ENCODE measurements around the gene AEBP2. TPM values are rescaled to one million over a fixed set of nuclear protein-coding genes. Genes with fewer than 3 reads are reported as not detected.

AEBP2 gene
- total and polyA plus RNA-seq, 2 of the 13 experiments (the other 11 are each of a cell fraction or from before 2014, with no cell fraction given), result 9.2 to 17.9 TPM

DNA sequence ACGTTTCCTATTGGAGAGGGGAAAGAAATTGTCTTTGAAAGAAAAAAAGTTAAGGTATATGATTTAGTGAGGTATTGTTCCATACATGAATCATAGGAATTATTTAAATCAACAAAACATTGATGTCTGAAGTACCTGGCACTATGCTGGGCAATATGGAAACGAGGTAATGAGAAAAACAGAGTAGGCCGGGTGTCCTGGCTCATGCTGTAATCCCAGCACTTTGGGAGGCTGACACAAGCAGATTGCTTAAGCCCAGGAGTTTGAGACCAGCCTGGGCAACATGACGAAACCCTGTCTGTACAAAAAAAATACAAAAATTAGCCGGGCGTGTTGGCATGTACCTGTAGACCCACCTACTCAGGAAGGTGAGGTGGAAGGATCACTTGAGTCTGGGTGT lies 45.9 kb downstream of the AEBP2 start:
- ChIA-PET CTCF (ENCODE audit: low intra/inter-chr PET ratio, low total read pairs) (no interaction called here), POLR2A (no interaction called here)
- DNase-seq (ENCODE audit: low spot score) (no peak), ATAC-seq (no peak), FAIRE-seq (no peak)
- 94% methylated on average over 6 of the region's 6 CpGs for WGBS (ENCODE audit: low lambda C conversion rate)
- Histone ChIP-seq H3K36me3 (replicated peaks in 1 of 2; ENCODE audit: control insufficient read depth in 1 of 2, insufficient read depth in 2 of 2, low read length in 2 of 2) (peaks cover 4 to 33% of the 10 kb centered on the region in 2 experiments; a peak in 3 of 5 replicates), H3K4me2 (ENCODE audit: low read depth, low read length) (no peak overlapping the region), H3K4me1 (ENCODE audit: insufficient read depth, low read length) (peaks cover 11% of the 10 kb centered on the region), H2AFZ (ENCODE audit: low read length) (no peak overlapping the region), H3K27me3 (ENCODE audit: control insufficient read depth in 1 of 2, insufficient read depth in 2 of 2, low read length in 2 of 2) (no peaks in the 10 kb centered on the region), H3K79me2 (ENCODE audit: insufficient read depth, low read length) (peaks cover 63% of the 10 kb centered on the region), H3K9me3 (ENCODE audit: low read length) (no peaks in the 10 kb centered on the region), H3K9ac (ENCODE audit: insufficient read depth, low read depth, low read length) (no peak overlapping the region), H3K27ac (ENCODE audit: extremely low read length, insufficient read depth, low read length) (no peak overlapping the region), H4K20me1 (ENCODE audit: insufficient read depth, low read length) (peaks cover 9% of the 10 kb centered on the region; the same call in 1 of the 2 replicates), H3K4me3 (replicated peaks in 1 of 3; ENCODE audit: insufficient read depth in 1 of 3, low read depth in 2 of 3, low read length in 3 of 3) (no peak overlapping the region)
- TF ChIP-seq HMG20B (CRISPR knock-in tag; conservative IDR thresholded peaks at IDR 0.05) (no peak), KDM4B (CRISPR knock-in tag; IDR thresholded peaks at IDR 0.05) (no peak), ZNF557 (CRISPR knock-in tag; IDR thresholded peaks at IDR 0.05) (no peak), JUND (CRISPR knock-in tag; IDR thresholded peaks at IDR 0.05) (no peak), JUNB (CRISPR knock-in tag; IDR thresholded peaks at IDR 0.05; ENCODE audit: borderline replicate concordance) (no peak), ZSCAN12 (CRISPR knock-in tag; IDR thresholded peaks at IDR 0.05) (no peak), ZFP90 (CRISPR knock-in tag; IDR thresholded peaks at IDR 0.05; ENCODE audit: borderline replicate concordance) (no peak), ZNF790 (CRISPR knock-in tag; IDR thresholded peaks at IDR 0.05; ENCODE audit: borderline replicate concordance) (no peak), NR2F6 (IDR thresholded peaks at IDR 0.05) (no peak), NR2F6 (CRISPR knock-in tag; IDR thresholded peaks at IDR 0.05) (no peak)
- intact Hi-C loops (cut with micrococcal nuclease; ENCODE audit: unreplicated experiment), result no loop called here
- no TSS peak for BruUV-seq (replicated peaks)
- in situ Hi-C loops (cut with HindIII; ENCODE audit: extremely low pct_ligation_motif_present, low pct_unique_long_range_greater_than_20kb), result no loop called here

DNA sequence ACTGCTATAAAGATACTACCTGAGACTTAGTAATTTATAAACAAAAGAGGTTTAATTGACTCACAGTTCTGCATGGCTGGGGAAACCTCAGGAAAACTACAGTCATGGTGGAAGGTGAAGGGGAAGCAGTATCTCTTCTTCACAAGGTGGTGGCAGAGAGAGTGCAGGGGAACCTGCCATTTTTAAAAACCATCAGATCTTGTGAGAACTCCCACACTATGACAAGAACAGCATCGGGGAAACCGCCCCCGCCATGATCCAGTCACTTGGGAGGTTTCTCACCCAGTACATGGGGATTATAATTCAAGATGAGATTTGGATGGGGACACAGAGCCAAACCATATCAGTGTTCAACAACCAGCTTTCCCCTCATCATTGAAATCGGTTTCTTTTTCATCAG lies 49.9 kb downstream of the AEBP2 start:
- H3K4me2 ChIP-seq (ENCODE audit: low read depth, low read length), result no peak overlapping the region
- in situ Hi-C loops (cut with HindIII; ENCODE audit: extremely low pct_ligation_motif_present, low pct_unique_long_range_greater_than_20kb) (no loop called here), intact Hi-C loops (cut with micrococcal nuclease; ENCODE audit: unreplicated experiment) (no loop called here)
- H4K20me1 ChIP-seq (ENCODE audit: insufficient read depth, low read length), result no peaks in the 10 kb centered on the region
- ATAC-seq (no peak), DNase-seq (ENCODE audit: low spot score) (no peak), FAIRE-seq (no peak)
- ChIA-PET POLR2A (no interaction called here), CTCF (ENCODE audit: low intra/inter-chr PET ratio, low total read pairs) (no interaction called here)
- no peaks in the 10 kb centered on the region for H3K9me3 ChIP-seq (ENCODE audit: low read length)
- no TSS peak for BruUV-seq (replicated peaks)
- H3K27ac ChIP-seq (ENCODE audit: extremely low read length, insufficient read depth, low read length), result no peak overlapping the region
- H3K79me2 ChIP-seq (ENCODE audit: insufficient read depth, low read length), result peaks cover 31% of the 10 kb centered on the region
- H3K4me3 ChIP-seq (replicated peaks in 1 of 3; ENCODE audit: insufficient read depth in 1 of 3, low read depth in 2 of 3, low read length in 3 of 3), result no peak overlapping the region
- no peaks in the 10 kb centered on the region for H3K4me1 ChIP-seq (ENCODE audit: insufficient read depth, low read length)
- H2AFZ ChIP-seq (ENCODE audit: low read length), result no peak overlapping the region
- peaks cover 0 to 19% of the 10 kb centered on the region in 2 experiments; a peak in 4 of 5 replicates for H3K36me3 ChIP-seq (replicated peaks in 1 of 2; ENCODE audit: control insufficient read depth in 1 of 2, insufficient read depth in 2 of 2, low read length in 2 of 2)
- H3K27me3 ChIP-seq (ENCODE audit: control insufficient read depth in 1 of 2, insufficient read depth in 2 of 2, low read length in 2 of 2), result no peaks in the 10 kb centered on the region
- no peak overlapping the region for H3K9ac ChIP-seq (ENCODE audit: insufficient read depth, low read depth, low read length)
- 93% methylated on average over 4 of the region's 4 CpGs for WGBS (ENCODE audit: low lambda C conversion rate)
- TF ChIP-seq ZNF33B (CRISPR knock-in tag; IDR thresholded peaks at IDR 0.05) (no peak), ZNF552 (CRISPR knock-in tag; IDR thresholded peaks at IDR 0.05; ENCODE audit: borderline replicate concordance) (no peak), BCL6 (CRISPR knock-in tag; IDR thresholded peaks at IDR 0.05) (no peak), ZNF816 (CRISPR knock-in tag; IDR thresholded peaks at IDR 0.05; ENCODE audit: borderline replicate concordance) (no peak), TCF12 (IDR thresholded peaks at IDR 0.05) (no peak), TCF12 (CRISPR knock-in tag; IDR thresholded peaks at IDR 0.05) (no peak), ZNF136 (CRISPR knock-in tag; IDR thresholded peaks at IDR 0.05; ENCODE audit: low read depth) (no peak), KDM4B (CRISPR knock-in tag; IDR thresholded peaks at IDR 0.05) (no peak), ZNF543 (CRISPR knock-in tag; IDR thresholded peaks at IDR 0.05) (no peak), SAP130 (CRISPR knock-in tag; IDR thresholded peaks at IDR 0.05; ENCODE audit: low read depth) (no peak), ZFP90 (CRISPR knock-in tag; IDR thresholded peaks at IDR 0.05; ENCODE audit: borderline replicate concordance) (no peak), ZNF558 (CRISPR knock-in tag; IDR thresholded peaks at IDR 0.05; ENCODE audit: borderline replicate concordance) (no peak), ZFP82 (CRISPR knock-in tag; IDR thresholded peaks at IDR 0.05; ENCODE audit: borderline replicate concordance) (no peak), ZNF331 (CRISPR knock-in tag; IDR thresholded peaks at IDR 0.05) (no peak)
- TF ChIP-seq, protein P1, sequence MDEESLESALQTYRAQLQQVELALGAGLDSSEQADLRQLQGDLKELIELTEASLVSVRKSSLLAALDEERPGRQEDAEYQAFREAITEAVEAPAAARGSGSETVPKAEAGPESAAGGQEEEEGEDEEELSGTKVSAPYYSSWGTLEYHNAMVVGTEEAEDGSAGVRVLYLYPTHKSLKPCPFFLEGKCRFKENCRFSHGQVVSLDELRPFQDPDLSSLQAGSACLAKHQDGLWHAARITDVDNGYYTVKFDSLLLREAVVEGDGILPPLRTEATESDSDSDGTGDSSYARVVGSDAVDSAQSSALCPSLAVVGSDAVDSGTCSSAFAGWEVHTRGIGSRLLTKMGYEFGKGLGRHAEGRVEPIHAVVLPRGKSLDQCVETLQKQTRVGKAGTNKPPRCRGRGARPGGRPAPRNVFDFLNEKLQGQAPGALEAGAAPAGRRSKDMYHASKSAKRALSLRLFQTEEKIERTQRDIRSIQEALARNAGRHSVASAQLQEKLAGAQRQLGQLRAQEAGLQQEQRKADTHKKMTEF (CRISPR knock-in tag; IDR thresholded peaks at IDR 0.05), result no peak
